Endothelial cell of umbilical vein (primary cell): ENCODE results near the gene LGR4. TPM values are rescaled to one million over a fixed set of nuclear protein-coding genes. Genes with fewer than 3 reads are reported as not detected.

Source experiments
- BruUV-seq: library from RNA; stranded (reverse); fragments of 400-500 nt; replicated peaks from 2 replicates; lab custom pipeline; 2021; lab: Mats Ljungman, UMichigan
- CTCF ChIA-PET: fragments of 300-600, 350-600 bp; sonication (Branson Sonifier 250); formaldehyde crosslinking; loops from one replicate; lab custom pipeline; 2021; ENCODE audit warnings: antibody characterized with exemption, inconsistent platforms; lab: Charles Lee
- POLR2A ChIA-PET: fragments of 300-600, 350-600 bp; sonication (Branson Sonifier 250); formaldehyde crosslinking; loops from one replicate; lab custom pipeline; 2021; ENCODE audit warnings: antibody characterized with exemption, inconsistent platforms; lab: Charles Lee
- DNase-seq: peaks from one replicate; pipeline ENCODE4 v3.0.0-alpha.2; 2011; ENCODE audit warnings: low read depth, low spot score
- FAIRE-seq: peaks from 2 replicates; lab custom pipeline; 2011; peaks lifted over from hg19 to GRCh38; lab: Jason Lieb, UNC
- H2AFZ ChIP-seq: 2 replicates; pipeline ENCODE4 v1.6.0; 2012; ENCODE audit warnings: low read depth, low read length, control low read depth, inconsistent platforms
- H3K27ac ChIP-seq: 2 replicates; pipeline ENCODE4 v1.5.1; 2011; ENCODE audit warnings: low read depth, mild to moderate bottlenecking, control low read depth, low read length, moderate library complexity; ENCODE audit not compliant: insufficient read depth
- H3K27me3 ChIP-seq, 2 experiments: 2 replicates each; pipeline versions ENCODE4 v1.6.0 to v1.6.1; 2011; ENCODE audit warnings: low read length in 2 of 2, mixed read lengths in 1 of 2; ENCODE audit not compliant: control insufficient read depth in 2 of 2, insufficient read depth in 2 of 2
- H3K36me3 ChIP-seq, 2 experiments: 2 replicates in 1 of 2; 3 replicates in 1 of 2; pipeline ENCODE4 v1.5.1; 2011; ENCODE audit warnings: low read length in 2 of 2, mild to moderate bottlenecking in 1 of 2, moderate library complexity in 1 of 2; ENCODE audit not compliant: control insufficient read depth in 2 of 2, insufficient read depth in 2 of 2; ENCODE audit errors: extremely low read depth in 1 of 2
- H3K4me1 ChIP-seq: 3 replicates; pipeline ENCODE4 v1.5.1; 2011; ENCODE audit warnings: mild to moderate bottlenecking, low read length; ENCODE audit not compliant: control insufficient read depth, insufficient read depth; ENCODE audit errors: extremely low read depth
- H3K4me2 ChIP-seq: 2 replicates; pipeline ENCODE4 v1.6.1; 2011; ENCODE audit warnings: low read length, control low read depth, mixed read lengths; ENCODE audit not compliant: insufficient read depth
- H3K4me3 ChIP-seq, 3 experiments: fragments of 200-600 bp in 1 of 3; sonication (generic), shearing (Covaris generic) in 1 of 3; replicated peaks in 1 of 3; 2 replicates each; pipeline ENCODE4 v1.5.1; 2011 to 2016; ENCODE audit warnings: control low read depth in 3 of 3, low read length in 3 of 3, mild to moderate bottlenecking in 2 of 3, inconsistent platforms in 1 of 3, low read depth in 1 of 3, moderate library complexity in 1 of 3; ENCODE audit not compliant: insufficient read depth in 1 of 3
- H3K79me2 ChIP-seq: 2 replicates; pipeline ENCODE4 v1.6.0; 2012; ENCODE audit warnings: low read length, inconsistent platforms; ENCODE audit not compliant: control insufficient read depth, insufficient read depth
- H3K9ac ChIP-seq: replicated peaks from 2 replicates; pipeline ENCODE3; 2011; ENCODE audit warnings: low read length, control low read depth; ENCODE audit not compliant: insufficient read depth; ENCODE audit errors: extremely low read depth
- H3K9me1 ChIP-seq: replicated peaks from 3 replicates; pipeline ENCODE4 v1.6.0; 2011; ENCODE audit warnings: mild to moderate bottlenecking, low read length; ENCODE audit not compliant: control insufficient read depth, insufficient read depth; ENCODE audit errors: extremely low read depth
- H3K9me3 ChIP-seq: replicated peaks from 2 replicates; pipeline ENCODE4 v1.5.1; 2012; ENCODE audit warnings: low read length, inconsistent platforms; ENCODE audit not compliant: control insufficient read depth, insufficient read depth
- H4K20me1 ChIP-seq: replicated peaks from 2 replicates; pipeline ENCODE3; 2011; ENCODE audit warnings: mild to moderate bottlenecking, low read length; ENCODE audit not compliant: control insufficient read depth, insufficient read depth; ENCODE audit errors: extremely low read depth
- CTCF ChIP-seq, 2 donors: IDR thresholded peaks; 1 replicate in 1 of 2; 2 replicates in 1 of 2; pipeline ENCODE4 v1.5.1; 2011; ENCODE audit warnings: low read length in 2 of 2, mild to moderate bottlenecking in 2 of 2, moderate library complexity in 2 of 2, control low read depth in 1 of 2, inconsistent platforms in 1 of 2, low read depth in 1 of 2; ENCODE audit not compliant: insufficient read depth in 1 of 2; ENCODE audit errors: extremely low read depth in 1 of 2
- EZH2 ChIP-seq: IDR thresholded peaks from 2 replicates; pipeline ENCODE4 v1.6.1; 2012; ENCODE audit warnings: borderline replicate concordance, low read depth, mild to moderate bottlenecking, moderate library complexity, low read length, inconsistent platforms; ENCODE audit not compliant: severe bottlenecking
- FOS ChIP-seq: IDR thresholded peaks from 2 replicates; pipeline ENCODE4 v1.6.1; 2011; ENCODE audit warnings: mild to moderate bottlenecking, low read length, moderate library complexity, borderline replicate concordance; ENCODE audit not compliant: insufficient read depth
- GATA2 ChIP-seq: IDR thresholded peaks from 2 replicates; pipeline ENCODE4 v1.7.0; 2011; ENCODE audit warnings: low read depth, mild to moderate bottlenecking, moderate library complexity, mixed read lengths, low read length; ENCODE audit not compliant: insufficient read length, insufficient read depth
- JUN ChIP-seq: IDR thresholded peaks from 2 replicates; pipeline ENCODE4 v1.6.1; 2011; ENCODE audit warnings: borderline replicate concordance, low read depth; ENCODE audit not compliant: insufficient read length, insufficient read depth
- MAX ChIP-seq: IDR thresholded peaks from 2 replicates; pipeline ENCODE4 v1.6.1; 2011; ENCODE audit not compliant: insufficient read depth, insufficient read length
- MYC ChIP-seq: IDR thresholded peaks from one replicate; pipeline ENCODE4 v1.6.1; 2011; ENCODE audit warnings: mild to moderate bottlenecking, low read depth, low read length
- POLR2A ChIP-seq: IDR thresholded peaks from 2 replicates; pipeline ENCODE4 v1.6.1; 2012; ENCODE audit warnings: low read depth, mild to moderate bottlenecking, control low read depth, low read length
- POLR2AphosphoS5 ChIP-seq: IDR thresholded peaks from 2 replicates; pipeline ENCODE4 v1.6.1; 2012; ENCODE audit warnings: low read depth, mild to moderate bottlenecking, control low read depth, low read length, moderate library complexity; ENCODE audit not compliant: insufficient read depth
- dilution Hi-C: fragments of 300-500 bp; cut with MboI; formaldehyde crosslinking; loops from one replicate; pipeline ENCODE4 v1.15.0; 2019; ENCODE audit warnings: low sequenced_read_pairs; ENCODE audit not compliant: extremely low pct_ligation_motif_present
- intact Hi-C: fragments of 100-400 bp; cut with micrococcal nuclease; formaldehyde crosslinking; loops from one replicate; pipeline ENCODE4 v1.10.0; 2022
- polyA plus RNA-seq, 4 experiments: library from polyadenylated mRNA; depleted of rRNA in 3 of 4; stranded (reverse) in 3 of 4; unstranded in 1 of 4; fragments of >200 nt; gene quantifications; 2 replicates each; pipeline versions ENCODE4 v1.2.1 to v1.2.3, GENCODE V29; 2011 to 2012; ENCODE audit warnings: missing spikeins in 1 of 4
- total RNA-seq: library from RNA; stranded (reverse); gene quantifications from 2 replicates; pipeline ENCODE4 v1.2.3, GENCODE V29; 2021

The LGR4 gene
- total and polyA plus RNA-seq, 2 donors (not counting 3 experiments of a cell fraction or from before 2014, with no cell fraction given) = 1.3 to 3.1 TPM

- Histone ChIP-seq H3K79me2 (peaks cover 12% of the 10 kb centered on the region), H3K4me2 (no peak overlapping the region), H3K36me3 (peaks cover 2 to 18% of the 10 kb centered on the region in 2 experiments), H3K4me3 (no peak overlapping the region), H3K27ac (no peak overlapping the region), H3K9ac (no peak overlapping the region), H3K27me3 (no peaks in the 10 kb centered on the region), H3K9me1 (no peaks in the 10 kb centered on the region), H2AFZ (no peak overlapping the region), H3K4me1 (no peaks in the 10 kb centered on the region), H3K9me3 (no peaks in the 10 kb centered on the region), H4K20me1 (peaks cover 2% of the 10 kb centered on the region)
- FAIRE-seq (no peak), DNase-seq (no peak)
- CTCF ChIA-PET = interaction anchor here (0.6 to 6.7 kb wide), 23 partner anchors 11 to 1836 kb away, joined by 3 to 72 read pairs (median 4); partner anchors contain the start of genes KIF18A, LGR4 and METTL15
- no peak for TF ChIP-seq JUN
- no peak for TF ChIP-seq MAX
- TF ChIP-seq POLR2A = no peak
- no peak for TF ChIP-seq CTCF (IDR thresholded peaks at IDR 0.05; ENCODE audit: extremely low read depth in 1 of 2, insufficient read depth in 1 of 2, low read depth in 1 of 2, low read length in 2 of 2)
- no peak for TF ChIP-seq FOS
- no peak for TF ChIP-seq GATA2
- TF ChIP-seq MYC = no peak
- no peak for TF ChIP-seq POLR2AphosphoS5
- no peak for TF ChIP-seq EZH2
- intact Hi-C loops = loop anchor here (1.0 kb wide), 1 partner anchor 8 kb away; the partner anchor contains the start of gene LIN7C
- no TSS peak for BruUV-seq
- POLR2A ChIA-PET = no interaction called here
- dilution Hi-C loops = loop anchor here (25.0 kb wide), 1 partner anchor 311 kb away; no protein-coding TSS in a partner anchor
Measured at GRCh38 chr11:27497911-27498310, 25.3 kb upstream of the LGR4 start.
